GM18870 (cell line): ENCODE measurements around the gene IMMP1L.

Source experiments
- ATAC-seq: cut with Tn5 transposase; IDR thresholded peaks from one replicate; pipeline ENCODE4 v1.9.1; 2021; ENCODE audit warnings: moderate library complexity; ENCODE audit not compliant: unreplicated experiment

The IMMP1L gene

DNA sequence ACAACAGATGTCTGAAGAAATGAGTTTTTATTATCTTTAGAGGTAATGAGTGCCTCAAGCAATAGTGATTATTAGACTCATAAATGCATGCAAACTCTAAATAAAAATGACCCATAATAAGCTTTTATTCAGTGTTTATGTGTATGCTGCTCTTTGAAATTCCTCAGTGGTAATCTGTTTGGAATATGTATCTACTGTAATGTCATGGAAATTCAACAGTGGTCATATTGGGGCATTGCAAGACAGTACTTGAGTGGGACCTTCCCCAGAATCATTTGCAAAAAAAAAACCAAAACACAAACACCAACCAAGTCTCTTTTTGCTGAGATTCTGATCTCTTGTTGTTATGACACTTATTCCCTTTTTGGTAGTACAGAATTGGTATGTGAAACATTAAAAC, 104.8 kb downstream of the IMMP1L start:
- no peak for ATAC-seq

DNA sequence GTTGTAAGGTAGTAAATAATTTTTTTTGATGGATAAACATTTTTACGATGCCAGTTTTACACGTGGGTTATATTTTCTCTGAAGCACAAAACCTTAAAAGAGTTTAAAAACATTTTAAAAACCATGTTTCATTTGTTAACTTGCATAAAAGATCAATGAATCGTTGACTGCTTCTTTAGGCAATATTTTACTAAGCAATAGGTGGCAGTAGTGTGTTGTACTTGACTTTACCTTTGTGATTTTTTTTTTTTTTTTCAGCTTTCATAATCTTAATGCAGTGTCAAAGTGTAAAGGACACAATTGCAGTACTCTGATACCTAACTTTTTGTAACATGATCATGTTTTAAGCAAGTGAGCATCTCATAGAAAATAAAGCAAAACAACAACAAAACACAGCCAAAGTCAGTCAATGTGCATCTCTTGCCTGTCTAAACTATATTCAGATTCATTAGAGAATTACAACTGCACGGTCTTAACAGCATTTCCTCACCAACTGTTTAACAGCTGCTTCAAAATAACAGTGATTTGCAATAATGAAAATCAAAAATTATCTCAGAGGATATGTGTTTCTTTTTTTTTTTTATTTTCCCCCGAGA, 112.1 kb downstream of the IMMP1L start:
- no peak for ATAC-seq

DNA sequence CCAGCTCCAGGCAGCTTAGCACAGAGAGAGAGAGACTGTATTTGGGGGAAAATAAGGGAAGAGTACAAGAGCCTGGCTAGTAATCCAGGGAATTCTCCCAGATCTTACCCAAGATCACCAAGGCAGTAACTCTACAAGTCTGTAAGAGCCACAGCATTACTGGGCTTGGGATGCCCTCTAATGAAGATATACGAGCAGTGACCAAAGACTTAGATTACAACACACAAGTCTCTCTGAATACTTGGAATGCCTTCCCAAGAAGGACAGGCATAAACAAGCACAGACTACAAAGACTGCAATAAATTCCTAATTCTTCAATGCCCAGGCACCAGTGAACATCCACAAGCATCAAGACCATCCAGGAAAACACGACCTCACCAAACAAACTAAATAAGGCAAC, 122.0 kb downstream of the IMMP1L start:
- ATAC-seq = no peak

DNA sequence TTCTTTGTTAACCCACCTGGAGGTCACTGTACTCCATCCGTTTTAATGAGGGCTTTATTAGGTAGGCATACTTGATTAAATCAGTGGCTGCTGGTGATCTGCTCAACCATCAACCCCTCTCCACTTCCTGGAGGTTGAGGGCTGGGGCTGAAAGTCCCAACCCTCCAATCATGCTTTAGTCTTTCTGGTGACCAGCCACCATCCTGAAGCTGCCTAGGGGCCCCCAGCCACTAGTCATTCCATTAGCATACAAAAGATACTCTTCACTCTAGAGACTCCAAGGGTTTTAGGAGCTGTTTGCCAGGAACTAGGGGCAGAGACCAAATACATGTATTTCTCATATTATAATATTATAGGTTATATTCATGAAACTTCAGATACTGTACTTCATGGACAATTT, 126.3 kb downstream of the IMMP1L start:
- no peak for ATAC-seq
